ENCODE data around the gene MDK.

- TF ChIP-seq TEAD4 (IDR thresholded peaks at IDR 0.05) (no peak), TCF12 (IDR thresholded peaks at IDR 0.05; ENCODE audit: low read depth) (no peak), EP300 (IDR thresholded peaks at IDR 0.05; ENCODE audit: borderline replicate concordance) (no peak), RAD21 (IDR thresholded peaks at IDR 0.05; ENCODE audit: low read depth) (no peak), MAX (IDR thresholded peaks at IDR 0.05) (no peak), YY1 (IDR thresholded peaks at IDR 0.05; ENCODE audit: low read depth) (no peak), FOXM1 (IDR thresholded peaks at IDR 0.05; ENCODE audit: borderline replicate concordance, low read depth) (no peak), TAF1 (IDR thresholded peaks at IDR 0.05; ENCODE audit: low read depth) (no peak), CREB1 (IDR thresholded peaks at IDR 0.05; ENCODE audit: low read depth) (no peak), NFIC (IDR thresholded peaks at IDR 0.05) (no peak), EGR1 (IDR thresholded peaks at IDR 0.05) (no peak)
- TF ChIP-seq, protein P1, sequence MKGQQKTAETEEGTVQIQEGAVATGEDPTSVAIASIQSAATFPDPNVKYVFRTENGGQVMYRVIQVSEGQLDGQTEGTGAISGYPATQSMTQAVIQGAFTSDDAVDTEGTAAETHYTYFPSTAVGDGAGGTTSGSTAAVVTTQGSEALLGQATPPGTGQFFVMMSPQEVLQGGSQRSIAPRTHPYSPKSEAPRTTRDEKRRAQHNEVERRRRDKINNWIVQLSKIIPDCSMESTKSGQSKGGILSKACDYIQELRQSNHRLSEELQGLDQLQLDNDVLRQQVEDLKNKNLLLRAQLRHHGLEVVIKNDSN (IDR thresholded peaks at IDR 0.05): no peak
Measured at GRCh38 chr11:46363031-46363407, 18.4 kb upstream of the MDK start.

All from Ishikawa (cell line).